ENCODE data around the gene POU3F1. TPM values are rescaled to one million over a fixed set of nuclear protein-coding genes. Genes with fewer than 3 reads are reported as not detected.

Gene POU3F1
- total RNA-seq, 1 donor from 2014 or later = 2.8 TPM

- no peak for DNase-seq (ENCODE audit: low spot score)
These were observed 42.1 kb downstream of the POU3F1 start for GRCh38 chr1:38004284-38005108.

- no peak for DNase-seq (ENCODE audit: low spot score)
These were observed 43.0 kb downstream of the POU3F1 start for GRCh38 chr1:38003261-38004250.

GRCh38 chr1:38000529-38001455 is 45.8 kb downstream of the POU3F1 start:
- DNase-seq (ENCODE audit: low spot score) = no peak

- DNase-seq (ENCODE audit: low spot score) = no peak
These were observed 46.4 kb downstream of the POU3F1 start for GRCh38 chr1:38000233-38000528.

- DNase-seq (ENCODE audit: low spot score) = peak; percentile 64
These were observed 47.0 kb downstream of the POU3F1 start for GRCh38 chr1:37999430-38000232.

GRCh38 chr1:37998913-37999429 is 47.6 kb downstream of the POU3F1 start:
- DNase-seq (ENCODE audit: low spot score) = no peak

- DNase-seq (ENCODE audit: low spot score) = no peak
These were observed 48.3 kb downstream of the POU3F1 start for GRCh38 chr1:37998089-37998808.

GRCh38 chr1:37997256-37998088 is 49.1 kb downstream of the POU3F1 start:
- peak; percentile 49 for DNase-seq (ENCODE audit: low spot score)

GRCh38 chr1:37995751-37996345 is 50.7 kb downstream of the POU3F1 start:
- peak; percentile 90 for DNase-seq (ENCODE audit: low spot score)

GRCh38 chr1:37994886-37995566 is 51.6 kb downstream of the POU3F1 start:
- no peak for DNase-seq (ENCODE audit: low spot score)

Other genes with a start within 250 kb of the POU3F1 start
- gene C1orf122, start 239.0 kb downstream of the POU3F1 start, total RNA-seq = 39.3 TPM
- 12.2 TPM for gene YRDC, start 238.6 kb downstream of the POU3F1 start, total RNA-seq
- gene MTF1, start 187.2 kb downstream of the POU3F1 start, total RNA-seq = 31.7 TPM
- gene INPP5B, start 99.7 kb downstream of the POU3F1 start, total RNA-seq = 38.1 TPM
- gene SF3A3, start 56.8 kb downstream of the POU3F1 start, total RNA-seq = 44.0 TPM
- gene FHL3, start 41.3 kb downstream of the POU3F1 start, total RNA-seq = 18.2 TPM
- gene UTP11, start 34.1 kb downstream of the POU3F1 start, total RNA-seq = 34.2 TPM